Esophagus muscularis mucosa (tissue), 4 donors: ENCODE results near the gene RDH16.

Source experiments
- CTCF ChIP-seq, 3 experiments: fragments of 200-600 bp in 2 of 3; fragments of 450-650 bp in 1 of 3; sonication (generic) in 2 of 3; IDR thresholded peaks; one replicate each; pipeline ENCODE4 v1.5.1; 2017 to 2019; ENCODE audit warnings: antibody characterized with exemption in 3 of 3, mild to moderate bottlenecking in 2 of 3, moderate library complexity in 1 of 3
- EP300 ChIP-seq: sonication (generic); formaldehyde crosslinking; IDR thresholded peaks from one replicate; pipeline ENCODE4 v1.6.1; 2017; ENCODE audit warnings: antibody characterized with exemption
- POLR2A ChIP-seq: fragments of 450-650 bp; IDR thresholded peaks from one replicate; pipeline ENCODE4 v1.6.1; 2017; ENCODE audit warnings: antibody characterized with exemption, moderate library complexity, mild to moderate bottlenecking, low read depth
- POLR2AphosphoS5 ChIP-seq, 2 donors: sonication (generic); formaldehyde crosslinking; IDR thresholded peaks; one replicate each; pipeline ENCODE4 v1.6.1; 2017; ENCODE audit warnings: antibody characterized with exemption in 2 of 2

- TF ChIP-seq EP300 = no peak
- TF ChIP-seq CTCF (IDR thresholded peaks at IDR 0.05) = no peak
- TF ChIP-seq POLR2AphosphoS5 (IDR thresholded peaks at IDR 0.05) = no peak
- TF ChIP-seq POLR2A = no peak
Measured at GRCh38 chr12:56989861-56990610, 32.6 kb upstream of the RDH16 start.
